ENCODE data around the gene PHF21B.

The PHF21B gene

DNA sequence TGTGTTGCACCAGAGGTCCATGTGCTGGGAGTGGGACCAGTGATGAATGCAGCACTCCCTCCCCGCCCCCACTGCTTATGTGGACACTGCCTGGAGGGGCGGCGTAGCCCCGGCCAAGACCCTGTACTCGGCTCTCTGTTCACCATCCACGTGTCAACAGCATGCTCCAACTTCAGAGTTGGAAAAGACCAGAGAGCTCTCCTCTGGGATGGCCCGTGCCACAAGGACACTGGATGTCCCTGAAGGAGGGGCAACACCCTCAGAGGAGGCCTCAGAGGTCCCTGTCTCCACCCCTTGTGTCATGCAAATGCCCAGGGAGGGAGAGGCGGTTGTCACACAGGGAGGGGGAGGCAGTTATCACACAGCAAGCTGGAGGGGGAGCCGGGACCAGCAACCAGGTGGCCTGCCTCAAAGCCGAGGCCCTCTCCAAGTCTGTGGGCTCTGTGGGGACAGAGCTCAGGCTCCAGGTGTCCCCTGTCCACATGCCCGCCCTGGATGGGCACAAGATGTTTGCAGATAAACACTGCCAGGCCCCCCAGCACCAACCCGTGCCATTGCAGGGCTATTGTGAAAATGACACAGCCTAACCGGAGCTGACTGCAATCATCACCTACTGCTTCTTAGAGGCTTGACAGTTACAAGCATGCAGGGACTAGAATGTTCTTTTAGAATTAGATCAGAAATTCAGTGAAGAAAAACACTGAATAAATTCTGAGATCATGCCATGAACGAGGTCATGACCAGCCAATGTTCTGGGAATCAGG is 121.1 kb downstream of the PHF21B start:
- TF ChIP-seq, protein P1, sequence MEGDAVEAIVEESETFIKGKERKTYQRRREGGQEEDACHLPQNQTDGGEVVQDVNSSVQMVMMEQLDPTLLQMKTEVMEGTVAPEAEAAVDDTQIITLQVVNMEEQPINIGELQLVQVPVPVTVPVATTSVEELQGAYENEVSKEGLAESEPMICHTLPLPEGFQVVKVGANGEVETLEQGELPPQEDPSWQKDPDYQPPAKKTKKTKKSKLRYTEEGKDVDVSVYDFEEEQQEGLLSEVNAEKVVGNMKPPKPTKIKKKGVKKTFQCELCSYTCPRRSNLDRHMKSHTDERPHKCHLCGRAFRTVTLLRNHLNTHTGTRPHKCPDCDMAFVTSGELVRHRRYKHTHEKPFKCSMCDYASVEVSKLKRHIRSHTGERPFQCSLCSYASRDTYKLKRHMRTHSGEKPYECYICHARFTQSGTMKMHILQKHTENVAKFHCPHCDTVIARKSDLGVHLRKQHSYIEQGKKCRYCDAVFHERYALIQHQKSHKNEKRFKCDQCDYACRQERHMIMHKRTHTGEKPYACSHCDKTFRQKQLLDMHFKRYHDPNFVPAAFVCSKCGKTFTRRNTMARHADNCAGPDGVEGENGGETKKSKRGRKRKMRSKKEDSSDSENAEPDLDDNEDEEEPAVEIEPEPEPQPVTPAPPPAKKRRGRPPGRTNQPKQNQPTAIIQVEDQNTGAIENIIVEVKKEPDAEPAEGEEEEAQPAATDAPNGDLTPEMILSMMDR (IDR thresholded peaks at IDR 0.05; ENCODE audit: low read depth, low read length, missing control alignments) = no peak
- H3K4me3 ChIP-seq (ENCODE audit: low read depth, low read length) = no peak overlapping the region
- no peak for DNase-seq (ENCODE audit: low read depth)

DNA sequence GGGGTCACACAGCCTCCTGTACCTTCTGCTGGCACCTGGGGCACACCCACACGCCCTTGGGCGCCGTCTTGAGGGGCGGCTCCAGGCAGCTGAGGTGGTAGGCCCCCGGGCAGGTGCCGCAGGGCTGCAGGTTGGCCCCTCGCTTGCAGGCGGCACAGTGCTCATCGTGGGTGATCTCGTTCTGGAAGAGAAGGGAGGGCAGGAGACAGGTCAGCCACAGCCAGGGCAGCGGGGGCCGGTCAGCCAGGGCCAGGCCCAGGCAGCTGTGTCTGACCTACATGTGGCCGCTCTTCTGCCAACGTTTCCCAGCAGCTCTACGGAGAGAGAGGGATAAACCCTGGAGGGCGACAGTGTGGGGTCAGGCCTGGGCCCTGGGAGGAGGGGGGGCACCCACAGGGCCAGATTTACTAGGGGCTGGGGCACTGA is 121.9 kb downstream of the PHF21B start:
- H3K4me3 ChIP-seq (ENCODE audit: low read depth, low read length) = no peak overlapping the region
- no peak for DNase-seq (ENCODE audit: low read depth)
- TF ChIP-seq, protein P1 (IDR thresholded peaks at IDR 0.05; ENCODE audit: low read depth, low read length, missing control alignments) = no peak

DNA sequence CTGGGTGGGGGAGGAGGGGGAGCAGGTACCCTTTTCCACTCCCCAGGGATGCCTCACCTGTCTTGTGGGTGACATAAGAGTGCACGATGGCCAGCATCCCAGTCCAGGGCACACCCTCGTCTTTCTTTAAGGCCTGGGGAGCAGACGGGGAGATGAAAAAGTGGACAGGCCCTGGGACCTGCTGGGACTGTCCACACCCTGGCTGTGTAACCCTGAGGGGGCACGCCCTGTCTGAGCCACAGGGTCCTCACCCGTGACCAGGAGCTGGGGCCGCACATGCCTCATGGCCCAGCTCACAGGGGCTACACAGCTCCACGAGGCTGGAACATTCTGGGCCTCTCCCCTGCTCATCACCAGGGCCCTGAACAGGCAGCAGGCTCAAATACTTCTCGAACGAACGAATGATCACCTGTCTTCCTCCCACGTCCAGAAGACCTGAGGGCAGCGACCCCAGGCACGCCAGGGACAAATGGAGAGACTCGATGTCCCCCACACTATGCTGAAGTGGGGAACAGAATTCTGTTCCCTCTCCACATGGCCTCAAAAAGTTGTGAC is 123.9 kb downstream of the PHF21B start:
- TF ChIP-seq, protein P1 (IDR thresholded peaks at IDR 0.05; ENCODE audit: low read depth, low read length, missing control alignments) = no peak
- no peak overlapping the region for H3K4me3 ChIP-seq (ENCODE audit: low read depth, low read length)
- DNase-seq (ENCODE audit: low read depth) = no peak

DNA sequence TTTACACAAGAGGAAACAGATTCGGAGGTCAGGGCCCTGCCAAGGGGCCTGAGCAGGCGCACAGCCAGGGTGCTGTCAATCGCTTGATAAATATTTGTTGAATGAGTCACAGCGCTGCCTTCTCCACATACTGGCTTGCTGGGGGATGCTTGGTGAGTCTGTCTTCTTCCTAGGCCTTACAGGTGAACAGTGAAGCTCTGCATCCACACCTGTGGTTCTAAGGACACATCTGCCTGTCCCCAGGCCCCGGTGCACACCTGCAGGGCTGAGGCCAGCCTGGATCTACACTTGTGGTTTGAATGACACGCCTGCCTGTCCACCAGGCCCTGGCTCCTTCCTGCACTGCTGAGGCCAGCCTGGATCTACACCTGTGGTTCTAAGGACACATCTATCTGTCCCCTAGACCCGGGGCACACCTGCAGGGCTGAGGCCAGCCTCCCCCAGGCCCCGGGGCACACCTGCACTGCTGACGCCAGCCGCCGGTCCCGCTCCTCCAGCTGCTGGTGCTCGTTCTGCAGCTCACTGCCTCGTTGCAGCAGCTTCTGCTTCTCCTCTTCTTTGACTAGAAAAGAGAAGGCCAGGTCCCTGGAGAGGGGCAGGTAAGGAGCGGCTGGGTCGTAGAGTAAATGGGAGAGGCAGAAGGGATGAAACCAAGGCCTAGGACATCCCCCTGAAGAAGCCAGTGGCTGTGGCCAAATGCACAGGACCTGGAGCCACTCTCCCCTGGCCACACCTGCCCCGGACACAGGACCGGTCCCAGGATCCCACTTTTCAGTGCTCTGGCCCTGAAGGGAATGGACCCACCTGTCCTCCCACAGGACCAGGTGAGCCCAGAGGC is 124.6 kb downstream of the PHF21B start:
- no peak for DNase-seq (ENCODE audit: low read depth)
- H3K4me3 ChIP-seq (ENCODE audit: low read depth, low read length) = no peak overlapping the region
- TF ChIP-seq, protein P1 (IDR thresholded peaks at IDR 0.05; ENCODE audit: low read depth, low read length, missing control alignments) = no peak

DNA sequence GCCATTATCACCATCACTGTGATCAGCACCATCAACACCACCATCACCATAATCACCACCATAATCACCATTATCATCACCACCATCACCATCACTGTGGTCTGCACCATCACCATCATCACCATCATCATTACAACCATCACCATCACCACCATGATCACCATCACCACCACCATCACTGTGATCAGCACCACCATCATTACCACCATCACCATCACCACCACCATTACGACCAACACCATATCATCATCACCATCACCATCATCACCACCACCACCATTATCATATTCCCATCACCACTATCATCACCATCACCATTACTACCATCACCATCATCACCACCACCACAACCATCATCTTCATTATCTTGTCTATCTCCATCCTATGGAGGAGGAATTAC is 125.2 kb downstream of the PHF21B start:
- no peak for DNase-seq (ENCODE audit: low read depth)
- H3K4me3 ChIP-seq (ENCODE audit: low read depth, low read length) = no peak overlapping the region
- TF ChIP-seq, protein P1 (IDR thresholded peaks at IDR 0.05; ENCODE audit: low read depth, low read length, missing control alignments) = no peak

DNA sequence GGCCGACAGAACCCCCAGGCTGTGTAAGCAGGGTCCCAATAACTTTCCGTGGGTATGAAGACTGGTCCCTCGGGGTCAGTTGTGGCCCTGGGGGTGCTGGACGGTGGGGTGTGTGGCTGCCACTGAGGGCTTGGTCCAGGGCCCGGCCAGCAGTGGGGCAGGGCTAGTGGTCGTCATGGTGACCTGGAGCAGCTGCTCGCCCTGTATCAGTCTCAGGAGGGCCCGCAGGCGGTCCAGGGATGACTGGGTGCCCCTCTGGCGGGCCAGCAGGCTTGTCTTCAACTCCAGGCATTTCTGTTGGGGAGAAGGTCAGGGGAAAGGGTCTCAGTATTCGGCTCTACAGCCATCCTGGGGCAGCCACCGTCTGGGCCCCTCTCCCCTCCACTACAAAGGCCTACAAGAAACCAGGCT is 126.8 kb downstream of the PHF21B start:
- no peak overlapping the region for H3K4me3 ChIP-seq (ENCODE audit: low read depth, low read length)
- DNase-seq (ENCODE audit: low read depth) = no peak
- TF ChIP-seq, protein P1 (IDR thresholded peaks at IDR 0.05; ENCODE audit: low read depth, low read length, missing control alignments) = no peak
